Astrocyte (in vitro differentiated cells and primary cell): ENCODE data around the gene LTB. TPM values are rescaled to one million over a fixed set of nuclear protein-coding genes. Genes with fewer than 3 reads are reported as not detected.

ENCODE experiments used
- DNase-seq: peaks from one replicate; pipeline ENCODE4 v3.0.0-alpha.2; 2010; ENCODE audit warnings: low read depth
- FAIRE-seq: peaks from 2 replicates; lab custom pipeline; 2011; peaks lifted over from hg19 to GRCh38; lab: Jason Lieb, UNC
- H2AFZ ChIP-seq: 2 replicates; pipeline ENCODE4 v1.6.0; 2012; ENCODE audit warnings: low read depth, low read length, inconsistent platforms
- H3K27ac ChIP-seq: 2 replicates; pipeline ENCODE4 v1.5.1; 2011; ENCODE audit warnings: low read depth, low read length, inconsistent platforms
- H3K27me3 ChIP-seq: 2 replicates; pipeline ENCODE4 v1.6.0; 2011; ENCODE audit warnings: low read length, inconsistent platforms; ENCODE audit not compliant: insufficient read depth
- H3K36me3 ChIP-seq: 2 replicates; pipeline ENCODE4 v1.5.1; 2011; ENCODE audit warnings: low read length, inconsistent platforms; ENCODE audit not compliant: insufficient read depth
- H3K4me1 ChIP-seq: 2 replicates; pipeline ENCODE4 v1.5.1; 2011; ENCODE audit warnings: low read length, inconsistent platforms; ENCODE audit not compliant: insufficient read depth
- H3K4me2 ChIP-seq: 2 replicates; pipeline ENCODE4 v1.6.0; 2012; ENCODE audit warnings: low read length, inconsistent platforms
- H3K4me3 ChIP-seq: 2 replicates; pipeline ENCODE4 v1.5.1; 2011; ENCODE audit warnings: low read depth, mild to moderate bottlenecking, low read length, inconsistent platforms; ENCODE audit not compliant: insufficient read depth
- H3K79me2 ChIP-seq: 2 replicates; pipeline ENCODE4 v1.6.0; 2012; ENCODE audit warnings: mild to moderate bottlenecking, low read length, inconsistent platforms; ENCODE audit not compliant: insufficient read depth
- H3K9ac ChIP-seq: 2 replicates; pipeline ENCODE4 v1.6.0; 2012; ENCODE audit warnings: mild to moderate bottlenecking, low read length, inconsistent platforms
- H3K9me3 ChIP-seq: 2 replicates; pipeline ENCODE4 v1.5.1; 2012; ENCODE audit warnings: low read depth, mild to moderate bottlenecking, low read length, inconsistent platforms; ENCODE audit not compliant: insufficient read depth
- H4K20me1 ChIP-seq: 2 replicates; pipeline ENCODE4 v1.6.0; 2012; ENCODE audit warnings: low read length, inconsistent platforms; ENCODE audit not compliant: insufficient read depth
- H3K27ac Mint-ChIP-seq: one replicate; pipeline ENCODE4 v1.8.0; 2021; ENCODE audit warnings: mild to moderate bottlenecking, mixed read lengths; ENCODE audit not compliant: unreplicated experiment
- H3K27me3 Mint-ChIP-seq: one replicate; pipeline ENCODE4 v1.8.0; 2021; ENCODE audit warnings: low read depth, mixed read lengths; ENCODE audit not compliant: unreplicated experiment
- H3K36me3 Mint-ChIP-seq: one replicate; pipeline ENCODE4 v1.8.0; 2021; ENCODE audit warnings: low read depth, mixed read lengths; ENCODE audit not compliant: unreplicated experiment
- H3K4me1 Mint-ChIP-seq: one replicate; pipeline ENCODE4 v1.8.0; 2021; ENCODE audit warnings: low read depth, mixed read lengths; ENCODE audit not compliant: unreplicated experiment
- H3K4me3 Mint-ChIP-seq: one replicate; pipeline ENCODE4 v1.8.0; 2021; ENCODE audit warnings: mild to moderate bottlenecking, moderate library complexity, mixed read lengths; ENCODE audit not compliant: unreplicated experiment
- H3K9me3 Mint-ChIP-seq: one replicate; pipeline ENCODE4 v1.8.0; 2021; ENCODE audit warnings: mild to moderate bottlenecking, mixed read lengths; ENCODE audit not compliant: unreplicated experiment
- CTCF ChIP-seq: IDR thresholded peaks from 2 replicates; pipeline ENCODE4 v1.5.1; 2011; ENCODE audit warnings: low read depth, mild to moderate bottlenecking, inconsistent platforms, low read length, moderate library complexity; ENCODE audit not compliant: insufficient read depth
- EZH2 ChIP-seq: IDR thresholded peaks from 2 replicates; pipeline ENCODE4 v1.6.1; 2012; ENCODE audit warnings: mild to moderate bottlenecking, low read length, inconsistent platforms; ENCODE audit not compliant: insufficient read depth
- total RNA-seq: library from RNA; stranded (reverse); gene quantifications from 2 replicates; pipeline ENCODE4 v1.2.1, GENCODE V29; 2021

The LTB gene
- total RNA-seq, 1 donor from 2014 or later, result 0.52 TPM

GRCh38 chr6:31630177-31630934 is 48.1 kb upstream of the LTB start:
- H3K4me1 ChIP-seq, result no peaks in the 10 kb centered on the region
- no peaks in the 10 kb centered on the region for H3K27me3 ChIP-seq
- Mint-ChIP-seq H3K27ac (peak overlapping the region; percentile 66), H3K9me3 (no peaks in the 10 kb centered on the region), H3K27me3 (no peaks in the 10 kb centered on the region), H3K4me3 (peak overlapping the region; percentile 16), H3K36me3 (peaks cover 36% of the 10 kb centered on the region), H3K4me1 (no peaks in the 10 kb centered on the region)
- peaks cover 72% of the 10 kb centered on the region for H3K79me2 ChIP-seq
- TF ChIP-seq CTCF, result no peak
- no peak for TF ChIP-seq EZH2
- no peak overlapping the region for H3K4me2 ChIP-seq
- no peak overlapping the region for H2AFZ ChIP-seq
- no peaks in the 10 kb centered on the region for H3K9me3 ChIP-seq
- no peak overlapping the region for H3K4me3 ChIP-seq
- no peak overlapping the region for H3K9ac ChIP-seq
- DNase-seq (no peak), FAIRE-seq (no peak)
- H4K20me1 ChIP-seq, result peaks cover 96% of the 10 kb centered on the region
- no peak overlapping the region for H3K27ac ChIP-seq
- peaks cover 62% of the 10 kb centered on the region for H3K36me3 ChIP-seq

- H3K9ac ChIP-seq, result no peak overlapping the region
- peaks cover 84% of the 10 kb centered on the region for H3K79me2 ChIP-seq
- H3K4me1 ChIP-seq, result no peaks in the 10 kb centered on the region
- TF ChIP-seq CTCF, result no peak
- no peak for TF ChIP-seq EZH2
- no peaks in the 10 kb centered on the region for H3K27me3 Mint-ChIP-seq
- H3K4me2 ChIP-seq, result no peak overlapping the region
- peaks cover 95% of the 10 kb centered on the region for H4K20me1 ChIP-seq
- no peak overlapping the region for H3K4me3 Mint-ChIP-seq
- no peak for DNase-seq
- no peak overlapping the region for H3K27ac ChIP-seq
- H3K9me3 Mint-ChIP-seq, result no peaks in the 10 kb centered on the region
- no peaks in the 10 kb centered on the region for H3K9me3 ChIP-seq
- H2AFZ ChIP-seq, result no peak overlapping the region
- peaks cover 37% of the 10 kb centered on the region for H3K36me3 Mint-ChIP-seq
- FAIRE-seq, result no peak
- H3K27me3 ChIP-seq, result no peaks in the 10 kb centered on the region
- no peak overlapping the region for H3K4me3 ChIP-seq
- peaks cover 59% of the 10 kb centered on the region for H3K36me3 ChIP-seq
- H3K27ac Mint-ChIP-seq, result peak overlapping the region; percentile 47
- H3K4me1 Mint-ChIP-seq, result no peaks in the 10 kb centered on the region
These were observed 46.8 kb upstream of the LTB start for GRCh38 chr6:31629014-31629413.

- H3K9ac ChIP-seq, result no peak overlapping the region
- peak overlapping the region; percentile 18 for H3K4me3 Mint-ChIP-seq
- DNase-seq (no peak), FAIRE-seq (no peak)
- peaks cover 93% of the 10 kb centered on the region for H3K79me2 ChIP-seq
- TF ChIP-seq EZH2 (no peak), CTCF (no peak)
- peaks cover 3% of the 10 kb centered on the region for H3K4me1 Mint-ChIP-seq
- H3K4me2 ChIP-seq, result no peak overlapping the region
- H3K36me3 ChIP-seq, result peaks cover 58% of the 10 kb centered on the region
- H3K4me3 ChIP-seq, result no peak overlapping the region
- no peak overlapping the region for H3K27ac ChIP-seq
- no peaks in the 10 kb centered on the region for H3K27me3 Mint-ChIP-seq
- no peak overlapping the region for H3K27ac Mint-ChIP-seq
- H3K27me3 ChIP-seq, result no peaks in the 10 kb centered on the region
- peaks cover 3% of the 10 kb centered on the region for H3K4me1 ChIP-seq
- no peaks in the 10 kb centered on the region for H3K9me3 ChIP-seq
- peaks cover 95% of the 10 kb centered on the region for H4K20me1 ChIP-seq
- H3K36me3 Mint-ChIP-seq, result peaks cover 41% of the 10 kb centered on the region
- no peaks in the 10 kb centered on the region for H3K9me3 Mint-ChIP-seq
- H2AFZ ChIP-seq, result no peak overlapping the region
These were observed 45.6 kb upstream of the LTB start for GRCh38 chr6:31627690-31628287.
